ENCODE results near the gene PIGW. TPM values are rescaled to one million over a fixed set of nuclear protein-coding genes. Genes with fewer than 3 reads are reported as not detected.

Gene PIGW
- total and polyA plus RNA-seq, 9 of the 15 experiments (the other 6 are each of a cell fraction or from before 2014, with no cell fraction given): 9.5 to 33.9 (median 21.2) TPM

GRCh38 chr17:36544044-36544306 lies 9.2 kb downstream of the PIGW start (continued):
- TF ChIP-seq ZNF395 (CRISPR knock-in tag; IDR thresholded peaks at IDR 0.05): no peak

- in situ Hi-C loops (cut with MboI) (loop anchor here (5.0 kb wide), 1 partner anchor 48 kb away; the partner anchor contains the start of gene DHRS11), intact Hi-C loops (cut with micrococcal nuclease) (loop anchor here (2.0 to 10.0 kb wide), 3 partner anchors 46 to 180 kb away; partner anchors contain the start of genes DHRS11 and MRM1)
- H3K4me3 ChIP-seq: peak within 1 kb of the TSS; percentile 85
- FAIRE-seq: no peak
- peaks cover 41% of the 10 kb centered on the region for H3K36me3 ChIP-seq (ENCODE audit: control insufficient read depth, insufficient read depth, low read length)
- no peaks in the 10 kb centered on the region for H3K27me3 ChIP-seq (ENCODE audit: control insufficient read depth in 2 of 2, insufficient read depth in 2 of 2, low read length in 2 of 2)
- ChIA-PET POLR2A (interaction anchor here (0.6 to 3.9 kb wide), 8 partner anchors 10 to 623 kb away, joined by 3 to 72 read pairs (median 4); partner anchors contain the start of genes MYO19 and PIGW), CTCF (ENCODE audit: low intra/inter-chr PET ratio) (no interaction called here)
- no peaks in the 10 kb centered on the region for H3K9me3 ChIP-seq (replicated peaks; ENCODE audit: control insufficient read depth, insufficient read depth, low read depth, low read length)
- peaks cover 72% of the 10 kb centered on the region for H3K79me2 ChIP-seq (ENCODE audit: control insufficient read depth, insufficient read depth, low read length)
- peaks cover 4% of the 10 kb centered on the region; the same call in 1 of the 2 replicates for H4K20me1 ChIP-seq (replicated peaks; ENCODE audit: control insufficient read depth, insufficient read depth, low read length)
- H2AFZ ChIP-seq (ENCODE audit: low read depth, low read length): peak within 1 kb of the TSS; percentile 84
- peak within 1 kb of the TSS; percentile 96 for H3K4me2 ChIP-seq (ENCODE audit: insufficient read depth, low read length)
- DNase-seq (ENCODE audit: extremely low read depth in 1 of 4, low spot score in 3 of 4): peak; percentile 89 to 96 (median 92)
- TSS peak; percentile 80 for BruUV-seq (replicated peaks)
- peaks cover 14 to 25% of the 10 kb centered on the region in 2 experiments; a peak in 4 of 5 replicates for H3K4me1 ChIP-seq (replicated peaks in 1 of 2; ENCODE audit: control insufficient read depth in 2 of 2, insufficient read depth in 2 of 2, low read length in 2 of 2)
- WGBS (ENCODE audit: insufficient coverage, low coverage, missing lambda C conversion rate): under 1% methylated on average over 38 of the region's 71 CpGs
- ATAC-seq: peak; percentile 77
- peak within 1 kb of the TSS; percentile 98 to 100 for H3K9ac ChIP-seq (ENCODE audit: insufficient read depth in 1 of 2, low read depth in 2 of 2, low read length in 2 of 2)
- H3K27ac ChIP-seq (ENCODE audit: extremely low read depth, low read depth, low read length): peak within 1 kb of the TSS; percentile 99
- H3K9me1 ChIP-seq (ENCODE audit: control insufficient read depth, insufficient read depth, low read length): no peaks in the 10 kb centered on the region
- TF ChIP-seq KAT7 (CRISPR knock-in tag; IDR thresholded peaks at IDR 0.05; ENCODE audit: borderline replicate concordance) (no peak), ATF3 (IDR thresholded peaks at IDR 0.05) (no peak), ATF3 (CRISPR knock-in tag; conservative IDR thresholded peaks at IDR 0.05) (0 out of 2 replicates have a peak, but pooled peaks have one; percentile 28), TARDBP (IDR thresholded peaks at IDR 0.05) (0 out of 2 replicates have a peak, but pooled peaks have one; percentile 60), CREB3L1 (IDR thresholded peaks at IDR 0.05; ENCODE audit: borderline replicate concordance, low read depth) (0 out of 2 replicates have a peak, but pooled peaks have one; percentile 30), POLR2AphosphoS2 (IDR thresholded peaks at IDR 0.05; ENCODE audit: low read length) (peak; percentile 51), ATF1 (CRISPR knock-in tag; IDR thresholded peaks at IDR 0.05) (peak; percentile 48; the same call in 1 of the 2 replicates), ATF1 (tag; IDR thresholded peaks at IDR 0.05) (0 out of 2 replicates have a peak, but pooled peaks have one; percentile 20), WHSC1 (IDR thresholded peaks at IDR 0.05; ENCODE audit: low read length) (no peak), TAF1 (IDR thresholded peaks at IDR 0.05; ENCODE audit: control insufficient read depth, extremely low read depth, insufficient read depth, low read length, severe bottlenecking) (peak; percentile 91), POLR2AphosphoS5 (IDR thresholded peaks at IDR 0.05; ENCODE audit: control insufficient read depth, insufficient read depth, low read depth, low read length) (peak; percentile 88), CREM (IDR thresholded peaks at IDR 0.05; ENCODE audit: low read depth) (peak; percentile 81), EP400 (IDR thresholded peaks at IDR 0.05) (peak; percentile 64), ZBED1 (IDR thresholded peaks at IDR 0.05) (no peak), PML (IDR thresholded peaks at IDR 0.05; ENCODE audit: low read length) (peak; percentile 47; the same call in 1 of the 2 replicates), ZNF766 (CRISPR knock-in tag; conservative IDR thresholded peaks at IDR 0.05) (peak; percentile 59; the same call in 1 of the 2 replicates)
These were observed 9.7 kb downstream of the PIGW start, which contains the start of gene GGNBP2 for GRCh38 chr17:36544307-36545076. GGNBP2 (plus strand) TSS chr17:36544919; CDS start chr17:36545725, 806 bp downstream.
